Measurements from ENCODE around the gene MRI1.
"Not testable (repeated sequence)": the region's sequence is repeated elsewhere in the genome, so short reads cannot be mapped to it uniquely, and the experiment has no call there.

Gene MRI1

DNA sequence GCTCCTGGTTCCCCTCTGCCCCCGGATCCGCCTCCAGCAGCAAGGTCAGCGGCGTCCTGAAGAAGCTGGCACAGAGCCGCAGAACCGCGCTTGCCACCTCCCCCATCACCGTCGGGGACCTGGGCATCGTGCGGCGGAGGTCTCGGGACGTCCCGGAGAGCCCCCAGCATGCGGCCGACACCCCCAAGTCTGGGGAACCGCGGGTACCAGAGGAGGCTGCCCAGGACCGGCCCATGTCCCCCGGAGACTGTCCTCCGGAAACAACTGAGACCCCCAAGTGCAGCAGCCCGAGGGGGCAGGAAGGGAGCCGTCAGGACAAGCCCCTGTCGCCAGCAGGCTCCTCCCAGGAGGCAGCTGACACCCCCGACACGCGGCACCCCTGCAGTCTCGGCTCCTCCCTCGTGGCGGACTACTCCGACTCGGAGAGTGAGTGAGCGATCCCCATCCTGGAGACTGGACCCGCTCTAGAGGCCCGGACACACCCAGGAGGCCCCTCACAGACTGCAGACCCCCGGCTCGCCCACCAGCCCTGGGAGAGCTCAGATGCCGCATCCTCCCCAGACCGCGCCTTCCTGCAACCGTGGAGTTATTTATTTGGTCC is 1.6 kb upstream of the MRI1 start:
- no peak for DNase-seq

DNA sequence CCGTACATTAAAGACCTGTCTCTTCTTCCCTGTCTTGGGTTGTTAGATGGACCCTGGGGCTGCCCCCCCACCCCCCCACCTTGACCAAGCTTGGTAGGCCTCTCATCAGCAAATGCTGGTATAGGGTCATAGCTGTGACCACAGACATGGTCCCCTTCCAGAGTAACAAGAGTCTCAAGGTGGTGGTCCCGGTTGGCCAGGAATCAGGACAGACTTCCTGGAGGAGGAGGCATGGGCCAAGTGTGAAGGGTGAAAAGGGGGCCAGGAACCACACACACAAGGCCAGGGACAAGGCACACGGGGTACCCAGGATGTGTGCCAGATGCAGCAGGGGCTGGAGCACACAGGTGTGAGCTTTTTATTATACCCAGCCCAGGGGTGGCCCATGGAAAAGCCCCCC is 1.1 kb upstream of the MRI1 start:
- DNase-seq: no peak

DNA sequence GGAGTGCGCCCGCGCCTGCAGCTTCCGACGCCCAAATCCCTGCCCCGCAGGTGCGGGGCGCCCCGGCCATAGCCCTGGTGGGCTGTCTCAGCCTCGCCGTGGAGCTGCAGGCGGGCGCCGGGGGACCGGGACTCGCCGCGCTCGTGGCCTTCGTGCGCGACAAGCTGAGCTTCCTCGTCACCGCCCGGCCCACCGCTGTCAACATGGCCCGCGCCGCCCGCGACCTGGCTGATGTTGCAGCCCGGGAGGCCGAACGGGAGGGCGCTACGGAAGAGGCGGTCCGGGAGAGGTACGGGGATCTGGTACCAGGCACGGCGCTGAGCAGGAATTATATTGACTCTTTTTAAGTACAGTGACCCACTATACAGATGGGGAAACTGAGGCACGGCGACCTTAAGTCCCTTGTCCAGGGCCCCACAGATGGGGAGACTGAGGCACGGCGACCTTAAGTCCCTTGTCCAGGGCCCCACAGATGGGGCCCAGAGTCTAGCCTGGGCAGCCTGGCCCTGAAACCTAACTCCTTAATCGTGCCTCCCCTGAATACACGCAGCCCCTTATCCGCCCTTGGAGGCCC is 586 bp downstream of the MRI1 start:
- DNase-seq: no peak

DNA sequence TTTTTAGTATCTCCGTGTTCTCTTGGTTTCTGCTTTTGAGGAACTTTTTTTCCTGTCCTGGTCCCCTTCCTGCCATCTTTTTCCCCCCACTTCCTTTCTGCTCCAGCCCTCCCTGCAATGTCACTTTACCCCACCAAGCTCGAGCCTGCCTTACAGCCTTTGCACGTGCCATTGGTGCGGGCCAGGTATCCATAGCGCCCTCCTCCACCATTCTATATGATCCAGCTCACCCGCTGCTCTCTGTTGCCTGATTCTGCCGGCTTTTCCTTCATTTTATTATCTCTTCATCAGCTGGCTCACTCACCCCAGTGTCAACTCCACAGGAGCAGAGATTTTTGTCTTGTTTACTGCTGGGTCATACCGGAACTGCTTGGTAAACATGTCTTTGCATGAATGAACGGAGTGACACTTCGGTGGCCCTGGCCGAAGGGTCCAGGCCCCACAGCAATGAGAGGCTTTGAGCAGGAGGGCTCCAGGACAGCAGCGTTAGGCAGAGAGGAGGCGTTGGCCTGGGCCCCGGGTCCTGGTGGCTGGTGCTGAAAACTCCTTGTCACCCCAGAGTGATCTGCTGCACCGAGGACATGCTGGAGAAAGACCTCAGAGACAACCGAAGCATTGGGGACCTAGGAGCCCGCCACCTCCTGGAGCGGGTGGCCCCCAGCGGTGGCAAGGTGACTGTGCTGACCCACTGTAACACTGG is 1.2 kb downstream of the MRI1 start:
- DNase-seq: no peak

DNA sequence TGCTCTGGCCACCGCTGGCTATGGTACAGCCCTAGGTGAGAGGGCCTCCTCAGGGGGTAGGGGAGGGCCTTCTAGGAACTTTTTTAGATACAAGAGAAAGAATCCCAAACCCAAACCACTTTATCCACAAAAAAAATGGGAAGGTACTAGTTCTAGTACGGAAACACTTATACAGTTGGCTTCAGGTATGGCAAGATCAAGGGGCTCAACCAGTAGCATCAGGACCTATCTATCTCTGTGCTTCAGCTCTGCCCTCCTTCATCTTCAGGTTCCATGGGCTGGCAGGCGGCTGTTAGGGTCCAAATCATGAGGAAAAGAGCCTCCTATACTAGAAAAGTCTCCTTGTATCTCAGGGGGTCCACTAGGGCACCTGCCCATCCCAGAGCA is 1.8 kb downstream of the MRI1 start:
- DNase-seq: no peak

DNA sequence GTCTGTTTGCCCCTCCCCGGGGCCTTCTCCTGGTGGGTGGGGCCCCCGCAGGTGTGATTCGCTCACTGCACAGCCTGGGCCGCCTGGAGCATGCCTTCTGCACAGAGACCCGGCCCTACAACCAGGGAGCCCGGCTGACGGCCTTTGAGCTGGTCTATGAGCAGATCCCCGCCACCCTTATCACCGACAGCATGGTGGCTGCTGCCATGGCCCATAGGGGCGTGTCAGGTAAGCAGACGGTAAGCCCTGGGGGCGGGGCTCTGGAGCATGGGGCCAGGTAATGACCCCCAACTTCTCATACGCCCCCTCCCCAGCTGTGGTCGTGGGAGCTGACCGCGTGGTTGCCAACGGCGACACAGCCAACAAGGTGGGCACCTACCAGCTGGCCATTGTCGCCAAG is 4.2 kb downstream of the MRI1 start:
- no peak for DNase-seq

DNA sequence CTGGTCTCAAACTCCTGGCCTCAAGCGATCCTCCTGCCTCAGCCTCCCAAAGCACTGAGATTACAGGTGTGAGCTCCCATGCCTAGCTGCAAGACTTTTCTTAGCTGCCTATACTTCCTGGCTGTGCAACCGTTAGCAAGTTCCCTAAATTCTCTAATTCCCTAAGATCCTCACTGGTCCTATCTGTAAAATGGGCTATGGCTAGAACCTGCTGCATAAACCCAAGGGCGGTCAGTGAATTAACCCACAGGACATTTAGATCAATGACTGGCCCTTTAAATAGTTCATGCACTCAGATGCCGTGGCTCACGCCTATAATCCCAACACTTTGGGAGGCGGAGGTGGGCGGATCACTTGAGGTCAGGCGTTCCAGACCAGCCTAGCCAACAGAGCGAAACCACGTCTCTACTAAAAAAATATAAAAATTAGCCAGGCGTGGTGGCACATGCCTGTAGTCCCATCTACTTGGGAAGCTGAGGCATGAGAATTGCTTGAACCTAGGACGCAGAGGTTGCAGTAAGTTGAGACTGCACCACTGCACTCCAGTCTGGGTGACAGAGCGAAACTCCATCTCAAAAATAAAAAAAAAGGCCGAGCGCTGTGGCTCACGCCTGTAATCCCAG is 5.8 kb downstream of the MRI1 start:
- no peak for DNase-seq

DNA sequence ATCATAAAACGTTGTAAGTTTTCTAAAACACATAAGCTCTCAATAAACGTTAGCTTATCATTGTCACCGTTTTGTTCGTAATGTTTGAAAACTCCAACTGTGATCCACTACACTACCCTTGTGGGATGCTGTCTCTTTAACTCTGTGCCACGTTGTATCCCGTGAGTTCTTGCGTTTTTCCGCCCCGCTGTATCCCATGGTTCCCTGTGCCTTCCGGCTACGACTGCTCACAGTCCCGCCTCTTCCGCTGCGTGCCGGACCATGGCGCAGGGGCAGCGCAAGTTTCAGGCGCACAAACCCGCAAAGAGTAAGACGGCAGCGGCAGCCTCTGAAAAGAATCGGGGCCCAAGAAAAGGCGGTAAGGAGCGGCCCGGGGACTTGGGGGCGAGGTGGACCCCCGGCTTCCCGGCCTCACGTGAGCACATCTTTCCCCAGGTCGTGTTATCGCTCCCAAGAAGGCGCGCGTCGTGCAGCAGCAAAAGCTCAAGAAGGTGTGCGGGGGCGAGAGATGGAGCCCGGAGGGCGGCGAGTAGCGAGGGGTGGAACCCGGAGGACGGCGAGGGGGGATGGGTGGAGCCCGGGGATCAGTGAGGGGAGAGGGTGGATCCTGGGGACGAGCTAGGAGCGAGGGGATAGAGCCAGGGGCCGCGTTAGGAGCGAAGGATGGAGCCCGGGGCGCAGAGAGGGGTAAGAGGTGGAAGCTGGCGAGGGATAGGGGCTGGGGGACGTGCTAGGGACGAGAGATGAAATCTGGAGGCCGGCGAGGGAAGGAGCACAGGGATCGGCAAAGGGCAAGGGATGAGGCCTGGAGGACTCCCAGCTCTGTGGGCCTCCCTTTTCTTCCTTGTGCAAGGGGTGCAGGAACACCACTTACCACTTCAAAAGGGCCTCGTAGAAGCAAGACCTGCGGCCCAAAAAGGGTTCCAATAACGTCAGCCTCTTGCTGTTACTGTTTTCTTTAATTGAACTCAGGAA is 10.2 kb downstream of the MRI1 start, which contains the start of gene C19orf53:
TSS of gene C19orf53 (plus strand) at position 240 of the 975 bp plus-strand sequence. CDS start at position 262, 22 bp downstream.
- DNase-seq: peak; percentile 82

DNA sequence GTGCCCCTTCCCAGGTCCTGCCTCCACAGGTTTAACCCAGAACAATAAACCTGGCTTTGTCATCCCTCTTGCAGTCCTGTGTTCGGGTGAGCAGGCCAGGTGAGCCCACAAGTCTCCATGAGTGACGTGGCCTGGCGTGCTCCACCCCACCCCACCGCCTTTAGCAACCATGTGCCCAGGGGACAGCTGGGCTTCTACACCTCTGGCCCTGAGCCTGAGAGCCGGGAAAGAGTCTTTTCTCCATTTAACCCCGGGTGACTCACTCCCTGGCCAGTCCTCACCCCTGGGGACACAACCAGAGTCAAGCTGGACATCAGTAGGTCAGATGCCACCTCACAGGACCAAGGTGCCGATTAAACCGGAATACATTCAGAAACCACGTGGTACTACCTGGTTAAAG is 14.1 kb downstream of the MRI1 start:
- no peak for DNase-seq

DNA sequence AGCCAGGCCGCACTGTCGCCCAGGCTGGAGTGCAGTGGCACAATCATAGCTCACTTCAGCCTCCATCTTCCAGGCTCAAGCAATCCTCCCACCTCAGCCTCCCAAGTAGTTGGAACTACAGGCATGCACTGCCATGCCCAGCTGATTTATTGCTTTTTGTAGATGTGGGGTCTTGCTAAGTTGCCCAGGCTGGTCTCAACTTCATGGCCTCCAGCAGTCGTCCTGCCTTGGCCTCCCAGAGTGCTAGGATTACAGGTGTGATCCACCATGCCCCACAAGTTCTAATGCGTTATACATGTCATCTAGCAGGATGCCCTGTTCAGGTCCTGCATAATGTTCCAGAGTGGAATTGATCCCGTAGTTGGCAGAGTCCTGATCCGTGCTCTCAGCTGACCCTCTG is 14.5 kb downstream of the MRI1 start:
- no peak for DNase-seq

DNA sequence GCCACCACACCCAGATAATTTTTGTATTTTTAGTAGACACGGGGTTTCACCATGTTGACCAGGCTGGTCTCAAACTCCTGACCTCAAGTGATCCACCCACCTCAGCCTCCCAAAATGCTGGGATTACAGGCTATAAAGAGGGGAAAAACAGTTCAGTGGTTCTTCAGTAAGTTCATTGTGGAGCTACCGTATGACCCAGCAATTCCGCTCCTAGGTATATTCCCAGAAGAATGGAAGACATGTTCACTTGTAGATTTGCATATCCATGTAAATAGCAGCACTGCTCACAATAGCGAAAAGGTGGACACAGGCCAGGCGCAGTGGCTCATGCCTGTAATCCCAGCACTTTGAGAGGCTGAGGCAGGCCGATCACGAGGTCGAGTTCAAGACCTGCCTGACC is 15.5 kb downstream of the MRI1 start:
- not testable (repeated sequence) for DNase-seq

DNA sequence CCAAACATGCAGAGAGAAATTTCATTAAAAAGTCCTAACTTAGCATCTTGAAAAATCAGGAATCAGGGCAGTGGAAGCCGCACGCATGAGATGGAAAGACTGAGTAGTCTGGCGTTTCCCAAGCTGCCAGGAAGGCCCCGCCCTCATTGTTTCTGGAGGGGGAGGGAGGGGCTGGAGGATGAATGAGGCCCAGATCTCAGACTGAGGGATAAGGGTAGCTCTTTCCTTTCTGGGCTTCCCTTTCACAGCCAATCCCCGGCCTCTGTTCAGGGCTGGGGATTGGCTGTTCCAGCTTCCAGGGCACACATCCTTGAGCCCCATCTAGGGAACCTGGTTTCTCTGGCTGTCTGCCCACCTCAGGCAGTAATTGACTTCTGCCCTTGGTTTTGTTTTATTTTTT is 17.2 kb downstream of the MRI1 start:
- no peak for DNase-seq

DNA sequence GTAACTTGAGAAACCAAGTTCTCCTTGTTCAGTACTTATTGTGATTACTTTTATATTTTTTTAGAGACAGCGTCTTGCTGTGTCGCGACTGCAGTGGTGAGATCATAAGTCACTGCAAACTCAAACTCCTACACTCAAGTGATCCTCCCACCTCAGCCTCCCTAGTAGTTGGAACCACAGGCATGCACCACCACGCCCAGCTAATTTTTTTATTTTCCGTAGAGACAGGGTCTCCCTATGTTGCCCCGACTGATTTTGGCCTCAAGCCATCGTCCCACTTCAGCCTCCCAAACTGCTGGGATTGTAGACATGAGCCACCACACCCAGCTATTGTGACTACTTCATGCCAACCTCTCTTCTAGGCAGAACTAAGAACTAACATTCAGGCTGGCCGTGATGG is 18.2 kb downstream of the MRI1 start:
- DNase-seq: no peak

DNA sequence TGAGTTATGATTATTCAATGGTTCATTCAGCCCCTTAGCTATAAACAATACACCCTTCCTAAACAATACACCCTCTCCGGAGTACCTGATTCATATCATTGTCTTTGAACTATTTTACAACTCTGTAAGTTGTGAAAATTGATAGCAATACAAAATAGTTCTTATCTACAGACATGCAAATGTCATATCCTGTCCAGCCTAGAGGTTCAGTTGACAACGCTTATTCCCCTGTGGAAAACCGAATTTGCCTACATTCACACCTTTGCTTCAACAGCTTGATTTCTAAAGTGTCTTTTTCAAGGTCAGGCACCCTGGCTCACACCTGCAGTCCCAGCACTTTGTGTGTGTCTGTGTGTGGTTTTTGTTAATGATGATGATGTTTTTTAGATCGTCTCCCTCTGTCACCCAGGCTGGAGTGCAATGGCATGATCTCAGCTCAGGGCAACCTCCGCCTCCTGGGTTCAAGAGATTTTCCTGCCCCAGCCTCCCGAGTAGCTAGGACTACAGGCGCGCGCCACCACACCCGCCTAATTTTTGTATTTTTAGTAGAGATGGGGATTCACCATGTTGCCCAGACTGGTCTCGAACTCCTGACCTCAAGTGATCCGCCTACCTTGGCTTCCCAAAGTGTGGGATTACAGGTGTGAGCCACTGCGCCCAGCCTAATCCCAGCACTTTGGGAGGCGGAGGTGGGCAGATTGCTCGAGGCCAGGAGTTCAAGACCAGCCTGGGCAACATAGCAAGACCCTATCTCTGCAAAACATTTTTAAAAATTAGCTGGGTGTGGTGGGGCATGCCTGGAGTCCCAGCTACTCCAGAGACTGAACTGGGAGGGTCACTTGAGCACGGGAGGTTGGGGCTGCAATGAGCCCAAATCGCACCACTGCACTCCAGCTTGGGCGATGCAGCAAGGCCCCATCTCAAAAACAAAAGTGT is 19.5 kb downstream of the MRI1 start:
- no peak for DNase-seq

DNA sequence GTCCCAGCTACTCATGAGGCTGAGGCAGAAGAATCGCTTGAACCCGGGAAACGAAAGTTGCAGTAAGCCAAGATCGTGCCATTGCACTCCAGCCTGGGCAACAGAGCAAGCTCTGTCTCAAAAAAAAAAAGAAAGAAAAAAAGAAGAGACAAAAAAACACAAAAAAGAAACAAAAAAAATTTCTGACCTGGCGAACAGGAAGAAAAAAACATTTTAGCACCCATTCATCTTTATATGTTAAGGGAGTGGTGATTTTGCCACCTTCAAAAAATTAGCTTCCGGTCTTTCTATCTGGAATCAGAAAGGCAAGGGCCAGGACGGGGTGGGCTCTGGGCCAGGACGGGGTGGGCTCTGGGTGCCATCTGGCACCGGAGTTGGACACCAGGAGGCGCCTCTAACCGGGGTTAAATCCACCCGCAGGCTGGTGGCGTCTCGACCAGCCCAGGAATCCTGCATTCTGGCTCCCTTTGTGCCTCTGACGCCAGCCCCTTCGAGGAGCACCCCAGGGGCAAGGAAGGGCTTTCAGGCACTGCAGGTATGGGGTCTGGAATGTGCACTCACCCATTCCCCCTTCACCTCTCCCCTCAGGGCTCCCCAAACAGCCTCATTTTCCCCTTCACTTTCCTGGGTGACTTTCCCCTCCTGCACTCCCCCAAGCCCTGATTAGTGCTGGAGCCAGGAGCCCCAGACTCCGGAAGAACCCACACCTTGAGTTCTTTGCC is 20.6 kb downstream of the MRI1 start:
- no peak for DNase-seq

DNA sequence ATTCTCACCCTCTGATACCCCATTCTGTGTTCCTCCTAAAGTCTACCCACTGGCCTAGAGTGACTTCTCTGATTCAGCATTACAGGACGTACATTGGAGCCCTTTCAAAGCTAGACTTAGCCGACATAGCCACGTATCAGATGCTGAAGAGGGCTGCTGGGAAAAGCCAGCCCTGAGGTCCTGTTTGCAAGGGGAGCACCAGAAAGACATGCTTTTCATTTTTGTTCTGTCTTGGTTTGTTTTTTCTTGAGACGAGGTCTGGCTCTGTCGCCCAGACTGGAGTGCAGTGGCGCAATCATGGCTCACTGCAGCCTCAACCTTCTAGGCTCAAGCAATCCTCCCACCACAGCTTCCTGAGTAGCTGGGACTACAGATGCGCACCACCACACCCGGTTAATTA is 24.7 kb downstream of the MRI1 start:
- DNase-seq: no peak

DNA sequence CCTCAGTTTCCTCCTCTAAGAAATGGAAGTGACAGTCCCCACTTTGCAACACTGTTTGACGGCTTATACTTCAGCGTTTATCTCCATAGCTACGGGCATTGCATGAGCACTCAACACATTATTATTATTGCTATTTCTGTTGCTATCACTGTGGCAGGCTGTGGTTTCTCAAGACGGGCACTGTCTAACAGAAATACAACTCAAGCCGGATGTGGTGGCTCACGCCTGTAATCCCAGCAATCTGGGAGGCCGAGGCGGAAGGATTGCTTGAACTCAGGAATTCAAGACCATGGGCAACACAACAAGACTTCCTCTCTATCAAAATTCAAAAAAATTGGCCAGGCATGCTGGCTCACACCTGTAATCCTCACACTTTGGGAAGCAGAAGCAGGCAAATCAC is 26.0 kb downstream of the MRI1 start:
- DNase-seq: no peak

DNA sequence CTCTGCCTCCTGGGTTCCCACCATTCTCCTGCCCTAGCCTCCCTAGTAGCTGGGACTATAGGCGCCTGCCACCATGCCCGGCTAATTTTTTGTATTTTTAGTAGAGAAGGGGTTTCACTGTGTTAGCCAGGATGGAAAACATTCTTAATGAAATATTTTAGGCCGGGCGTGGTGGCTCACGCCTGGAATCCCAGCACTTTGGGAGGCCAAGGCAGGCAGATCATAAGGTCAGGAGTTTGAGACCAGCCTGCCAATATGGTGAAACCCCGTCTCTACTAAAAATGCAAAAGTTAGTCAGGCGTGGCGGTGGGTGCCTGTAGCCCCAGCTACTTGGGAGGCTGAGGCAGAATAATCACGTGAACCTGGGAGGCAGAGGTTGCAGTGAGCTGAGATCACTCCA is 29.0 kb downstream of the MRI1 start:
- not testable (repeated sequence) for DNase-seq

DNA sequence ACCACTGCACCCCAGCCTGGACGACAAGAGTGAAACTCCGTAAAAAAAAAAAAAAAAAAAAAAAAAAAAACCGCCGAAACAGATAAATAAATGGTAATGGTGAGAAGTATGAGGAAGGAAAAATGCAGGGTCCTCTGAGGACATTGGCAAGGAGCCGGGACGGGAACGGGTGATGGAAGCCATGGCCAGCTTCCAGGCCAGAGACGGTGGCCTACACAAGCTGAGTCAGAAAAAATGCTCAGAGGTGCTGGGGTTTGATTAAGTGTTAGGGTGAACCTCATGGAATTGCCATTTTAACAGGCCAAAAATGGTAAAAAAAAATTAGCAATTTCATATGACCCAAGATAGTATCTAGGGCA is 30.1 kb downstream of the MRI1 start:
- no peak for DNase-seq

DNA sequence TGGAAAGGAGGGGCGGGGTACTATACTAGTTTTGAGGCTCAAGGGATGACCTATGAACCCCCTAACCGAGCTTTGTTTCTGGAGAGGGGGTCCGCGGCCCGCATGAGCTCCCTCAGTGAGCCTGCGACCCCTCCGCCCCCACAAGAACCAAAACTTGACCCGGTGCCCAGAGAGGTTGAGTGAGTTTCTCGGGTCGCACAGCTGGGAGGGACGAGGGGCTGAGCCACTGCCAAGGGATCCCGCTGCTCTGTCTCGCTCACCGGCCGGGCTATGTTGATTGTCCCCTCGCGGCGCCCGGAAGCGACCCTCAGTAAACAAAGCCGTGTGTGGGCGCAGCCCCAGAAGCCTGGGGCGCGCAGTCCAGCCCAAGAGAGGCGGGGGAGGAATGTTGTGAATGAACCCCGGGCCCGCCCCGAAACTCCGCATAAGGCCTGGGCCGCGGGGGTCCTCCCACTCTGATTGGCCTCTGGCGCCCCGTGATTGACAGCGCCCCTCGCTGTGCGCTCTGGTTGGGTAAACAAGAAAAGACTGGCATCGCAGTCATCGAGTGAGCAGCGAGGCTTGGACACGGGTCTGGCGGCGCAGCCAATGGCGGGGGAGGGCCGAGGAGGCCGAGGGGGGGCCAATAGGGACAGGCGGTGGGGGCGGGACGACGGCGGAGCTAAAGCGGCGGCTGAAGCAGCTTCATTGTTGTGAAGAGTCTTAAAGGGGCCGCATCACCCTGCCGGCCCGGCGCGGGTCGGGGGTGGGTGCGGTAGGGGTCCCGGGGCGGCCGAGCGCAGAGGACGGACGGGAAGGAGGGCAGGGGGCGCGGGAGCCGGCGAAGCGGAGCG is 30.7 kb downstream of the MRI1 start, which contains the start of gene ZSWIM4:
TSS of gene ZSWIM4 (plus strand) at position 687 of the 833 bp plus-strand sequence. CDS start 206 bp downstream, outside the sequence.
- DNase-seq: peak; percentile 97
